Non-pigmented ciliary epithelial cell (primary cell): Measurements from ENCODE around the gene DDA1.

Experiments used
- DNase-seq: peaks from one replicate; pipeline ENCODE4 v3.0.0-alpha.2; 2010; ENCODE audit warnings: low read depth

Gene DDA1

DNA sequence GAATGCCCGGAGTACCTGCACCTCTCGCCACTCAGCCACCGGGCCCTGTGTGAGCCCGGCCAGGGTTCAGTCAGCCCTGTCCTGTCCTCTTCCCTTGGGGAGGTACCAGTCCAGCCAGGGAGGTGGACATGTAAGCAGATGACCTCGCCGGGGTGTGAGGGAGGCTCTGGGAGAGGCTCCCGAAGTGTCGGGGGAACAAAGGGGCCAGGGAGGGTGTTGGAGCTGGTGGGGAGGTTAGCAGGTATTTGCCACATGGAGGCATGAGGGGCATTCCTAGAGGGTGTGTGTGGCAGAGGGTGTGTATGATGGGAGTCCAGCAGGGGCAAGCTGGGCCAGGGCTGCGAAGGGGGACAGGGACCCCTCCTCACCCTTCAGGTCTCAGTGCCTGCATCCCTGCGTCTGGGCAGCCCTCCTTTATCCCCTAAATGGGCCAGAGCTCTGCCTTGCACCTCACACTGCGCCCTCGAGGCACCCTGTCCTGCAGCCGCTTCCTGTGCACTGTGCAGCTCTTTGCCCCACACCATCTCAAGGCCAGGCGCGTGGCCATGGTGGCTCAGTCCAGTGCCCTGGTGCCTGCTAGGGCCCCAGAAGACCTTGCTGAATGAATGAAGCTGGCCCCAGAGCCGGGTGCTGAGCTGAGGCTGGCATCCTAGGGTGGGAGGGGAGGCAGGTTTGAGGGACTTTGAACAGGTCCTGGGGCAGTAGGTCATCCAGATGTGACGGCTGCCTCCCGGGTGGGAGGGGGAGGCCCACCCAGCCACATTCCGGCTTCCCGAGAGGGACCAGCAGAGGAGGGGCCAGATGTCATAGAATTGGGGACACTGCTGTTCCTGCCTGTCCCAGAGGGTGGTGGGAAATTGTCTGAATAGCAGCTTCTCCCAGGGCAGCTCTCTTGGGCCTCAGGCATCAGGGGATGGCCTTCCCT is 3.1 kb downstream of the DDA1 start:
- no peak for DNase-seq

DNA sequence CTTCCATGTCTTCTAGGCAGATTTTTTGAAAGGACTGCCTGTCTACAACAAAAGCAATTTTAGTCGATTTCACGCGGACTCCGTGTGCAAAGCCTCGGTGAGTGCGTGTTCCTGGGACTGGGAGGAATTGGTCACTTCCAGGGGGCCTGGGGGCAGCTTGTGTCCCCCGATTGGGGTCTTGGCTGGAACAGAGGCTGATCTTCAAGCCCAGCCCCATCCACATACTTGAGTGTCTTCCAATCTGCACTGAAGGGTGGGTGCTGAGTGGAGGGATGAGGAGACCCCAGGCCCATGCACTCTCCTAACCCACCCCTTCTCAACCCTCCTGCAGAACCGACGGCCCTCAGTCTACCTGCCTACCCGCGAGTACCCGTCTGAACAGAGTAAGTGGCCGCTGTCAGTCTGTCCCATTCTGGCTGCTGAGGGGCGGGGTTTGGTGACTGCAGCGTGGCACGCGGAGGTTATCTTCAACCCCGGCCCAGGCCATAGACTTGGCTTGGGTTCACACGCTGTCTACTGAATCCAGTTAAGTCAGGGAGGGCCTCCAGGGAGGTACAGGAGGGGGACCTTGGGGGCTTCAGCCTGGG is 4.7 kb downstream of the DDA1 start:
- DNase-seq, result no peak

- DNase-seq, result no peak
Observed at GRCh38 chr19:17318966-17319365, 9.6 kb downstream of the DDA1 start.

GRCh38 chr19:17319473-17320238 is 10.3 kb downstream of the DDA1 start:
- DNase-seq, result no peak

DNA sequence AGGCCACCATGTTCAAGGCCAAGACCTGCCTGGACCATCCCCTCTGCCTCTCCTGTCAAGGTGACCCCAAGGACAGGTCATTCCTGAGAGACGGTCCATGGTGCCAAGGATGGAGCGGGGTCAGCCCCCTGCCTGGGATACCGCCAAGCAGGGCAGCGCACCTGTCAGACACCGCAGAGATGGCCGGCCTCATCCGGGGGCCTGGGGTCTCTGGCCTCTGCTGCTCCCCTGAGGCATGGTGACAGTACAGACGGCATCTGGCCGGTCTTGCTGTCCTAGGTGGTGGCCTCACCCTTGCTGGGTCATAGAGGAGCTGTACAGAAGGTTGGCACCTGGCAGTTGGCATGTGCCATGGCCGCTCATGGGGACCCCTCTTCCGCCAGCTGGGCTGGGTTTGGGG is 11.1 kb downstream of the DDA1 start:
- no peak for DNase-seq

DNA sequence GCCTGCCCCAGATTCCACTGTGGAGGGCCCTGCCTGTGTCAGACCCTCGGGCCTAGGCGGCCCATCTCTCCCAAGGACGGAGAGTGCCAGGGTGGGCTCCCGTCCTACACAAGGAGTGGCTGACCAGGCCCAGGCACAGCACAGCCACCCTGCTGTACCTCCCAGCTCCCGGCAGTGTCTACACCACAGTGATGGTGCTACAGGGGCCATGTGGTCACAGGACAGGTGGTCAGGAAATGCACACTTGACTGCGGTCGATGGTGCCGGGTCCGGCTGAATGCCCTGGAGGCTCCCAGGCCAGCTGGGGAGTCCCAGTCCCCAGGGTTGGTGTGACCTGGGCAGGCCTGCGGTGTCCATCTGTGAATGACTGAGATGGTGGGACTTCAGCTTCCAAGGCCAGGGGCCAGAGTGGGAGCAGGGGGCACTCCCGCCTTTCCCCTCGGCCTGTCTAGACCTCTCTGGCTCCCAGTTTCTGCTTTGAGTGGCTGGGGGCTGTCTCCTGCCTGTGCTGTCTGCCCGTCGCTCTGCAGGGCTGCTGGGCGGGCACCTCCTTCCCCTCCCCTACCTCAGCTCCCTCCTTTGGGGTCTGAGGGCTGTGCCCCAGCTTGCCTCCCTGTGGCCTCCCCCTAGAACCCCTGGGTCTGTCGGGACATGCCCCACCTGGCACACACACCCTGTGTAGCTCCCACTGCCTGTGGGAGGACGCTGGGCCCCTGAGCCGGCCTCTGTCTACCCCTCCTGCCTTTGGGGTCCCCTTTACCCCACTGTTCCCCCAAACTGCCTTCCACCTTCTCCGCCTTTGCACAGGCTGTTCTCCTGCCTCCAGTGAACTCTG is 12.5 kb downstream of the DDA1 start:
- DNase-seq, result no peak

DNA sequence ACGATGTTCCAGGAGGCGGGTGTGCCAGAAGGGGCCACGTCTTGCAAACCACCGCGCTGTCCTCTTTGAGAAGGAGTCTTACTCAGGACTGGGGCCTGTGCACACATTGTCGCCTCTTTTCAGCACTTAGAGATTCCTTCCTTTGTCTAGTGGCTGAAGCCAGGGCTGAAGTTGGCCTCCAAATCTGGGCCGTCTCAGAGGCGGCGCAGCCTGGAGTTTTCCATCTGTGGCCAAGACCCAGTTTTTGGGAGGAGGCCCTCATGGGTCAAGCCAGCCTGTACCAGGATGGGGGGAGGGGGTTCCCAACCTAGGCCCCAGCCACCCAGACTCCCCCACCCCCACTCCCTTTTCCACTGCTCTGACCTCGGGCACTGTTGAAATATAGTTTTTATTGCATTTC is 13.5 kb downstream of the DDA1 start:
- DNase-seq, result no peak

- no peak for DNase-seq
Observed at GRCh38 chr19:17323300-17323963, 14.1 kb downstream of the DDA1 start.

- DNase-seq, result no peak
Observed at GRCh38 chr19:17323964-17324332, 14.6 kb downstream of the DDA1 start.

DNA sequence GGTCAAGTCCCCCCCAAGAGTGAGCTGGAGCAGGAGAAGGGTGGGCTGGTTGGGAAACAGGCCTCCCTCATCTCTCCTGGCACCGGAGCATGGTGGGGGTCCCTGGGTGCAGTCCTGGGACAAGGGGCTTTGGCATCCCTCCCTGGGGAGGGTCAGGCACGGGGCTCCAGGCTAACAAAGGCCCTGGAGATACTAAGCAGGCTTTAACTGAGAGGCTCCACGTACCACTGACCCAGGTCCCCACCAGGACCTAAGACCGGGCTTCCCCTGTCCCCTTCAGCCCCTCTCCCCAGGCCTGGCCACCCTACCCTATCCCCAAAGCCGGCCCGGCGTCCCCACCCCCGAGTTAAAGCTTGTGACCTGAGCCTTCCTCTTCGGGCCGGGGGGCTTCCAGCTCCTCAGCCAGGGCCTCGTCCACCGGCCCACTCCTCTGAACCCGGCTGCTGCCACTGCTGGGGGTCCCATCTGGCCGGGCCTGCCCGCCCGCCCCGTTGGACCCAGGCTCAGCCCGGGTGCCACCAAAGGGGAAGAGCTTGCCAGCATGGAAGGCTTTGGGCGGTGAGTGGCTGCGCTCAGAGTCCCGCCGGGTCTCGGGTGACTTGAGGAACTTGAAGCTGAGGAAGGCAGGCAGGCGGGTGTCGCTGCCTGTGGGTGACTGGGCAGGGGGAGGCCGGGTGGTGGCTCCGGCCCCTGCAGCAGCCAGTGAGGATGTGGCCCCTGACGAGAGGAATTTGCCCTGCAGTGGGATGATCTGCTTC is 15.2 kb downstream of the DDA1 start:
- no peak for DNase-seq

- DNase-seq, result no peak
Observed at GRCh38 chr19:17325133-17325532, 15.8 kb downstream of the DDA1 start.

DNA sequence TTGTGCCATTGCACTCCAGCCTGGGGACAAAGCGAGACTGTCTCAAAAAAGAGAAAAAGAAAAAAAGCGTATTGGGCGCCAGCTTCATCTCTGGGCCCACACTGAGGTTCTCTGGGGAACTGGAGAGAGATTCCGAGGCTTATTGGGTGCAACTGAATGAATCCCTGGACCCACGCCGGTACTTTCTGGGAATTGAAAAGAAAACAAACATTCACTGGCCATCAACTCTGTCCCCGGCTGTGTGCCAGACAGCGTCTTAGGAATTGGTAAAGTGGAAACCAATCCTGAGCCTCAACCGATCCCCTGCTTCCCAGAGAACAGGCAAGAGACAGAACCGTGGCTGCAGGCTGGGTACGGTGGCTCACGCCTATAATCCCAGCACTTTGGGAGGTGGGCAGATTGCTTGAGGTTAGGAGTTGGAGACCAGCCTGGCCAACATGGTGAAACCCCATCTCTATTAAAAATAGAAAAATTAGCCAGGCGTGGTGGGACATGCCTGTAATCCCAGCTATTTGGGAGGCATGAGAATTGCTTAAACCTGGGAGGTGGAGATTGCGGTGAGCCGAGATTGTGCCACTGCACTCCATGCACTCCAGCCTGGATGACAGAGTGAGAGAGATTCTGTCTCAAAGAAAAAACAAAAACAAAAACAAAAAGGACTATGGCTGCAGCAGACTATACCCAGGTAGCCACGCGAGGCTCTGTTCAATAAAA is 16.7 kb downstream of the DDA1 start:
- DNase-seq, result no peak

GRCh38 chr19:17326595-17326966 is 17.2 kb downstream of the DDA1 start:
- DNase-seq, result no peak

DNA sequence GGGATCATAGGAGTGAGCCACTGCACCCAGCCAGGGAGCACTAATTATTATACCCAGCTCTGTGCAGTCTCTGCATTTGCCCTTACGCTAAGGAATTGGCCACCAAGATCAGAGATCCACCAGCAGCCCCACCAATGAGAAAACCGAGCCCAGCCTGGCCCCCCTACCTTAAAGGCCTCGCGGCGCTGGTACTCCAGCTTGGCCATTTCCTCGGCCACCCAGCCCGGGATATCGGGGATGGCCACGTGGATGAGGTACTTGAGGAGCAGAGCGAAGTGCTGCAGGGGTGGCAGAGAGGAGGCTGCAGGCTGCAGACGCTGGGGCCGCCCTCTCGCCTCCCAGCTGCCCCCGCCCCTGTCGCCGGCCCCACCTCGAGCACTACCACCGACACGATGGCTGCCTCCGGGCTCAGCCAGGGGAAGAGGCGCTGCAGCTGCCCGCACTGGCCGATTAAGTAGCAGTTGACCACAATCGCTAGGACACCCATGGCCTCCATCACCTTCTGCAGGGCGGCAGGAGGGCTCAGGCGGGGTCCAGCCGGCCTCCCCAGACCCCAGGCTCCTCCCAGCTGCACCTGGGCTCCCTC is 17.8 kb downstream of the DDA1 start:
- no peak for DNase-seq

GRCh38 chr19:17327654-17328516 is 18.5 kb downstream of the DDA1 start:
- DNase-seq, result no peak

DNA sequence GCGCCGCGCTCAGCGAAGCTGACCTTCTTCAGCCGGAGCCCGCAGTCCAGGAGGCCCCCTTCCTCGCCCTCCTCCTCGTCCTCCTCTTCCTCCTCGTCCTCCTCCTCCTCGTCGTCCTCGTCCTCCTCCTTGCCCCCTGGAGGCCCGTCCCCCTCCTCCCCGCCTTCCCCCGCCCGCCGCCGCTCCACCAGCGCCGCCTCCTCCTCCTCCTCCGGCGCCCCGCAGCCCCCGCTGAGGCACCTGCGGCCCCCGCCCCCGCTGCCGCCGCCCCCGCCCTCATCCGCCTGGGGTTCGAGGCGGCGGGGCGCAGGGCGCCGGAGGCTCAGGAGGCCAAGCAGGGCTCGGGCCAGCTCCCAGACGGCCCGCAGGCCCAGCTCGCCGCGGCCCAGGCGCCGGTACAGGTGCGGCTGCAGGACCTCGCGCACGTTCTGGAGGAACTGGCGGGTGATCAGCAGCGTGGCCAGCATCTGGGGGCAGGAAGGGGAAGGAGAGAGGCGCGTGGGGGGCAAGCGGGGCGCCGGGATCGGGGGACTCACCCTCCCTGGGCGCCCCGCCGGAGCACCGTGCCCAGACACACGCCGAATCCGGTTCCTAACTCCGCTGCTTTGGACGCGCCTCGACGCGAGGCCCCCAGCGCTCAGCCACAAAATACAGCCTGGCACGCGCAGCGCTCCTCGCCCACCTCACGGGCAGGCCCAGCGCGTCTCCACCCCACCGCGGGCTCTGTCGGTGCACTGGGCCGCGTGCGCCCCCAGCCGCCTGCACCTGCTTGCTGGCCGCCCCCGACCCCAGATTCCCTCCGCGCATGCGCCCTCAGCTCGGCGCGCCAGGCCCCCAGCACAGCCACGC is 19.4 kb downstream of the DDA1 start:
- DNase-seq, result no peak

- DNase-seq, result no peak
Observed at GRCh38 chr19:17329366-17330261, 20.3 kb downstream of the DDA1 start.
